SK-N-MC (cell line): ENCODE data around the gene PCID2.

Experiments
- DNase-seq: peaks from one replicate; pipeline ENCODE4 v3.0.0-alpha.2; 2011; ENCODE audit warnings: low read depth, low spot score
- H3K27ac ChIP-seq: fragments of 200-600 bp; sonication (generic); 2 replicates; pipeline ENCODE4 v1.5.1; 2016; ENCODE audit warnings: mixed run types
- H3K36me3 ChIP-seq: fragments of 200-600 bp; sonication (generic); 2 replicates; pipeline ENCODE4 v1.6.1; 2017; ENCODE audit warnings: antibody characterized with exemption, low read length, mixed read lengths; ENCODE audit not compliant: insufficient read depth
- H3K4me3 ChIP-seq: fragments of 200-600 bp; sonication (generic); 2 replicates; pipeline ENCODE4 v1.5.1; 2016
- H3K9ac ChIP-seq: fragments of 200-600 bp; sonication (generic); 2 replicates; pipeline ENCODE4 v1.8.0; 2017; ENCODE audit warnings: mixed run types, mixed read lengths; ENCODE audit not compliant: insufficient read length
- H3K9me3 ChIP-seq: fragments of 200-600 bp; sonication (generic); 2 replicates; pipeline ENCODE4 v1.6.1; 2017; ENCODE audit warnings: low read depth, mild to moderate bottlenecking, antibody characterized with exemption, low read length, moderate library complexity, mixed read lengths
- EZH2 ChIP-seq: fragments of 200-600 bp; sonication (generic); IDR thresholded peaks from one replicate; pipeline ENCODE4 v1.6.1; 2017; ENCODE audit warnings: antibody characterized with exemption
- FOXP2 ChIP-seq: optimal IDR thresholded peaks from 2 replicates; pipeline ENCODE3; 2011; ENCODE audit warnings: mild to moderate bottlenecking, moderate library complexity; ENCODE audit not compliant: insufficient read depth; ENCODE audit errors: extremely low read length, control extremely low read depth
- POLR2AphosphoS5 ChIP-seq: IDR thresholded peaks from 2 replicates; pipeline ENCODE4 v1.6.1; 2012; ENCODE audit warnings: mild to moderate bottlenecking, low read depth, low read length, borderline replicate concordance

Gene PCID2

GRCh38 chr13:113138792-113139551 is 69.5 kb downstream of the PCID2 start:
- Histone ChIP-seq H3K4me3 (no peak overlapping the region), H3K36me3 (no peaks in the 10 kb centered on the region), H3K9me3 (no peaks in the 10 kb centered on the region), H3K27ac (no peak overlapping the region), H3K9ac (no peak overlapping the region)
- TF ChIP-seq EZH2, result no peak
- no peak for TF ChIP-seq FOXP2
- TF ChIP-seq POLR2AphosphoS5, result no peak
- DNase-seq, result no peak

- DNase-seq, result no peak
- H3K4me3 ChIP-seq, result no peak overlapping the region
- H3K9ac ChIP-seq, result no peak overlapping the region
- TF ChIP-seq FOXP2 (no peak), POLR2AphosphoS5 (no peak), EZH2 (no peak)
- no peaks in the 10 kb centered on the region for H3K9me3 ChIP-seq
- H3K36me3 ChIP-seq, result no peaks in the 10 kb centered on the region
- no peak overlapping the region for H3K27ac ChIP-seq
These were observed 70.7 kb downstream of the PCID2 start for GRCh38 chr13:113137691-113138298.

- H3K36me3 ChIP-seq, result no peaks in the 10 kb centered on the region
- DNase-seq, result no peak
- H3K9me3 ChIP-seq, result no peaks in the 10 kb centered on the region
These were observed 73.1 kb downstream of the PCID2 start for GRCh38 chr13:113135281-113135760.

GRCh38 chr13:113129921-113130750 is 78.3 kb downstream of the PCID2 start:
- H3K36me3 ChIP-seq, result no peaks in the 10 kb centered on the region
- no peak overlapping the region for H3K27ac ChIP-seq
- H3K9ac ChIP-seq, result no peak overlapping the region
- DNase-seq, result no peak
- no peak overlapping the region for H3K4me3 ChIP-seq
- no peak for TF ChIP-seq FOXP2
- no peaks in the 10 kb centered on the region for H3K9me3 ChIP-seq

More at GRCh38 chr13:113135281-113135760, 73.1 kb downstream of the PCID2 start:
- no peak overlapping the region for H3K27ac ChIP-seq
- no peak overlapping the region for H3K4me3 ChIP-seq
- TF ChIP-seq EZH2 (no peak), FOXP2 (no peak), POLR2AphosphoS5 (no peak)
- H3K9ac ChIP-seq, result no peak overlapping the region

- no peak for DNase-seq
- Histone ChIP-seq H3K27ac (no peak overlapping the region), H3K4me3 (no peak overlapping the region), H3K9me3 (no peaks in the 10 kb centered on the region), H3K9ac (no peak overlapping the region), H3K36me3 (no peaks in the 10 kb centered on the region)
- TF ChIP-seq FOXP2, result no peak
- no peak for TF ChIP-seq POLR2AphosphoS5
- no peak for TF ChIP-seq EZH2
These were observed 79.0 kb downstream of the PCID2 start for GRCh38 chr13:113129480-113129879.
